ENCODE results near the gene VWA5B1.

VWA5B1 gene

GRCh38 chr1:20250340-20250989, 40.2 kb upstream of the VWA5B1 start:
- H3K27ac ChIP-seq (ENCODE audit: low read length), result no peak overlapping the region
- peak overlapping the region; percentile 61 for H2AFZ ChIP-seq (ENCODE audit: low read depth, low read length)
- H3K9me3 ChIP-seq (ENCODE audit: insufficient read depth, low read length), result no peaks in the 10 kb centered on the region
- H3K4me3 ChIP-seq (ENCODE audit: low read length), result peak overlapping the region; percentile 33; the same call in 1 of the 2 replicates
- no peaks in the 10 kb centered on the region for H4K20me1 ChIP-seq (ENCODE audit: insufficient read depth, low read length)
- TF ChIP-seq CTCF (IDR thresholded peaks at IDR 0.05; ENCODE audit: low read depth, low read length) (no peak), EZH2phosphoT487 (IDR thresholded peaks at IDR 0.05; ENCODE audit: low read depth) (no peak)
- no peaks in the 10 kb centered on the region for H3K36me3 ChIP-seq (replicated peaks; ENCODE audit: low read depth, low read length)
- H3K4me2 ChIP-seq (ENCODE audit: low read length), result peak overlapping the region; percentile 56
- H3K4me1 ChIP-seq (ENCODE audit: low read length), result peaks cover 8% of the 10 kb centered on the region
- H3K9ac ChIP-seq (ENCODE audit: low read length), result no peak overlapping the region
- no peaks in the 10 kb centered on the region for H3K27me3 ChIP-seq (ENCODE audit: low read depth, low read length)
- H3K79me2 ChIP-seq (ENCODE audit: low read length), result no peaks in the 10 kb centered on the region

- H3K79me2 ChIP-seq (ENCODE audit: low read length), result no peaks in the 10 kb centered on the region
- TF ChIP-seq EZH2phosphoT487 (IDR thresholded peaks at IDR 0.05; ENCODE audit: low read depth) (no peak), CTCF (IDR thresholded peaks at IDR 0.05; ENCODE audit: low read depth, low read length) (no peak)
- no peaks in the 10 kb centered on the region for H3K27me3 ChIP-seq (ENCODE audit: low read depth, low read length)
- no peak overlapping the region for H3K4me3 ChIP-seq (ENCODE audit: low read length)
- no peak overlapping the region for H3K27ac ChIP-seq (ENCODE audit: low read length)
- H3K4me1 ChIP-seq (ENCODE audit: low read length), result peaks cover 8% of the 10 kb centered on the region
- H4K20me1 ChIP-seq (ENCODE audit: insufficient read depth, low read length), result no peaks in the 10 kb centered on the region
- H2AFZ ChIP-seq (ENCODE audit: low read depth, low read length), result no peak overlapping the region
- no peaks in the 10 kb centered on the region for H3K9me3 ChIP-seq (ENCODE audit: insufficient read depth, low read length)
- no peaks in the 10 kb centered on the region for H3K36me3 ChIP-seq (replicated peaks; ENCODE audit: low read depth, low read length)
- H3K9ac ChIP-seq (ENCODE audit: low read length), result no peak overlapping the region
- no peak overlapping the region for H3K4me2 ChIP-seq (ENCODE audit: low read length)
Measured at GRCh38 chr1:20252587-20252986, 38.1 kb upstream of the VWA5B1 start.

- Histone ChIP-seq H3K27me3 (ENCODE audit: low read depth, low read length) (no peaks in the 10 kb centered on the region), H4K20me1 (ENCODE audit: insufficient read depth, low read length) (no peaks in the 10 kb centered on the region), H2AFZ (ENCODE audit: low read depth, low read length) (no peak overlapping the region), H3K79me2 (ENCODE audit: low read length) (no peaks in the 10 kb centered on the region), H3K27ac (ENCODE audit: low read length) (no peak overlapping the region), H3K36me3 (replicated peaks; ENCODE audit: low read depth, low read length) (no peaks in the 10 kb centered on the region), H3K4me3 (ENCODE audit: low read length) (no peak overlapping the region), H3K9ac (ENCODE audit: low read length) (no peak overlapping the region), H3K4me1 (ENCODE audit: low read length) (peaks cover 2% of the 10 kb centered on the region), H3K9me3 (ENCODE audit: insufficient read depth, low read length) (no peaks in the 10 kb centered on the region), H3K4me2 (ENCODE audit: low read length) (no peak overlapping the region)
- TF ChIP-seq CTCF (IDR thresholded peaks at IDR 0.05; ENCODE audit: low read depth, low read length) (no peak), EZH2phosphoT487 (IDR thresholded peaks at IDR 0.05; ENCODE audit: low read depth) (no peak)
Measured at GRCh38 chr1:20255666-20256065, 35.0 kb upstream of the VWA5B1 start.

GRCh38 chr1:20259646-20260045, 31.0 kb upstream of the VWA5B1 start:
- Histone ChIP-seq H3K9me3 (ENCODE audit: insufficient read depth, low read length) (no peaks in the 10 kb centered on the region), H3K79me2 (ENCODE audit: low read length) (no peaks in the 10 kb centered on the region), H3K27ac (ENCODE audit: low read length) (no peak overlapping the region), H3K36me3 (replicated peaks; ENCODE audit: low read depth, low read length) (no peaks in the 10 kb centered on the region), H3K4me2 (ENCODE audit: low read length) (no peak overlapping the region), H2AFZ (ENCODE audit: low read depth, low read length) (no peak overlapping the region), H3K27me3 (ENCODE audit: low read depth, low read length) (no peaks in the 10 kb centered on the region), H4K20me1 (ENCODE audit: insufficient read depth, low read length) (no peaks in the 10 kb centered on the region), H3K4me3 (ENCODE audit: low read length) (no peak overlapping the region), H3K4me1 (ENCODE audit: low read length) (no peaks in the 10 kb centered on the region), H3K9ac (ENCODE audit: low read length) (no peak overlapping the region)
- TF ChIP-seq CTCF (IDR thresholded peaks at IDR 0.05; ENCODE audit: low read depth, low read length) (no peak), EZH2phosphoT487 (IDR thresholded peaks at IDR 0.05; ENCODE audit: low read depth) (no peak)
